HG02678 (cell line): Measurements from ENCODE around the gene ACSL5.
"Not testable (repeated sequence)": the region's sequence is repeated elsewhere in the genome, so short reads cannot be mapped to it uniquely, and the experiment has no call there.

Experiments used
- ATAC-seq: cut with Tn5 transposase; IDR thresholded peaks from one replicate; pipeline ENCODE4 v1.9.1; 2021; ENCODE audit warnings: mild to moderate bottlenecking, moderate library complexity; ENCODE audit not compliant: unreplicated experiment

The ACSL5 gene

GRCh38 chr10:112349521-112350085 lies 24.3 kb upstream of the ACSL5 start:
- no peak for ATAC-seq

GRCh38 chr10:112351146-112351545 lies 22.8 kb upstream of the ACSL5 start:
- no peak for ATAC-seq

GRCh38 chr10:112352044-112352443 lies 21.9 kb upstream of the ACSL5 start:
- no peak for ATAC-seq

GRCh38 chr10:112353046-112353445 lies 20.9 kb upstream of the ACSL5 start:
- ATAC-seq = no peak

- no peak for ATAC-seq
Measured at GRCh38 chr10:112356686-112357085, 17.2 kb upstream of the ACSL5 start.

GRCh38 chr10:112359606-112360307 lies 14.2 kb upstream of the ACSL5 start:
- no peak for ATAC-seq

GRCh38 chr10:112360308-112361270 lies 13.3 kb upstream of the ACSL5 start:
- no peak for ATAC-seq

GRCh38 chr10:112361951-112362751 lies 11.8 kb upstream of the ACSL5 start:
- no peak for ATAC-seq

GRCh38 chr10:112362833-112363232 lies 11.1 kb upstream of the ACSL5 start:
- ATAC-seq = no peak

- ATAC-seq = no peak
Measured at GRCh38 chr10:112363696-112364688, 9.9 kb upstream of the ACSL5 start.

GRCh38 chr10:112365014-112365432 lies 8.9 kb upstream of the ACSL5 start:
- no peak for ATAC-seq

- no peak for ATAC-seq
Measured at GRCh38 chr10:112365451-112365850, 8.5 kb upstream of the ACSL5 start.

- no peak for ATAC-seq
Measured at GRCh38 chr10:112366992-112367391, 6.9 kb upstream of the ACSL5 start.

- no peak for ATAC-seq
Measured at GRCh38 chr10:112367516-112367915, 6.4 kb upstream of the ACSL5 start.

- peak; percentile 96 for ATAC-seq
Measured at GRCh38 chr10:112369495-112370423, 4.2 kb upstream of the ACSL5 start.

GRCh38 chr10:112370424-112370819 lies 3.5 kb upstream of the ACSL5 start:
- no peak for ATAC-seq

- not testable (repeated sequence) for ATAC-seq
Measured at GRCh38 chr10:112371326-112371725, 2.6 kb upstream of the ACSL5 start.

GRCh38 chr10:112372182-112372810 lies 1.6 kb upstream of the ACSL5 start:
- ATAC-seq = not testable (repeated sequence)
